Stimulated activated CD4-positive, alpha-beta T cell treated with anti-CD3 and anti-CD28 coated beads, Interleukin-1b, Interleukin-23, amount 100 ng/mL, for 4 hours (primary cell): ENCODE results near the gene VPS26B.

Experiments
- DNase-seq, 2 donors: peaks; one replicate each; pipeline ENCODE4 v3.0.0-alpha.2; 2020; ENCODE audit warnings: low read depth in 2 of 2

The VPS26B gene

GRCh38 chr11:134257101-134257500 lies 32.6 kb downstream of the VPS26B start:
- no peak for DNase-seq

DNA sequence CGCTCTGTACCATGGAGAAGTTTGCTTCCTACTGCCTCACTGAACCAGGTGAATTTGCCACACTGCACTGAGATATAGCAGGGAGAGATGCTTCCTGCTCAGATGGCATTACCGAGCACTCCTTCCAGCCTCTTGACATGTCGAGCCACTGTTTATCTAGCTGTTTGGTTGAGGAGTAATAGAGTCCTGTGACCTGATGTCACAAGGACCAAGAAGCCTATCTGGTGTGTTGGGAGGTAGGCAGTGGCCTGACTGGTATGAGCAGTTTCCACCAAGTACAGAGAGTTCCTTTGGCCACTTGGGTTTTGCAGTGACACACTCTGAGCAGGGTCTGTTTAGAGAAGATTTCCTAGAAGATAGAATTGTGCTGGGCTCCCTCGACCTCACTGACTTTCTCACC lies 34.1 kb downstream of the VPS26B start:
- no peak for DNase-seq

DNA sequence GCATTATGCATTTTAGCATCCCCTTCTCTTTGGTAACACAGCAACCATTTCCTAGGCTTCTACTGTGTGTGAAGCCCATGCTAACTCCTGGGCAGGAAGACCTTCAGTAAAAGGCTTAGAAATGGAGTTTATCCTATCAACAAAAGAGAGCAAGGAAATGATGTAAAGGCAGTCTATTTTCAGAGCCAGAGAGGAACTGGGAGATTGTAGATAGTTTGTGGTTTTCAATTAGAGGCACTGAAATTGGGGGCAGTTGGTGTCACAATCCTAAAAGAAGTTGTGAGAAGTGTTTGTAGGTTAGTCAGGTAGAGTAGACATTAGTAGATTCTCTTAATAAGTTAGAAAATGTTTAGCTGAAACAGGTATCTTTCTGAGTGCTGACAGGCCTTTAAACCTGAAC lies 36.0 kb downstream of the VPS26B start:
- DNase-seq = no peak

GRCh38 chr11:134260983-134261382 lies 36.5 kb downstream of the VPS26B start:
- DNase-seq = no peak

- peak; percentile 14 to 37 for DNase-seq
These were observed 37.4 kb downstream of the VPS26B start for GRCh38 chr11:134261626-134262488.

DNA sequence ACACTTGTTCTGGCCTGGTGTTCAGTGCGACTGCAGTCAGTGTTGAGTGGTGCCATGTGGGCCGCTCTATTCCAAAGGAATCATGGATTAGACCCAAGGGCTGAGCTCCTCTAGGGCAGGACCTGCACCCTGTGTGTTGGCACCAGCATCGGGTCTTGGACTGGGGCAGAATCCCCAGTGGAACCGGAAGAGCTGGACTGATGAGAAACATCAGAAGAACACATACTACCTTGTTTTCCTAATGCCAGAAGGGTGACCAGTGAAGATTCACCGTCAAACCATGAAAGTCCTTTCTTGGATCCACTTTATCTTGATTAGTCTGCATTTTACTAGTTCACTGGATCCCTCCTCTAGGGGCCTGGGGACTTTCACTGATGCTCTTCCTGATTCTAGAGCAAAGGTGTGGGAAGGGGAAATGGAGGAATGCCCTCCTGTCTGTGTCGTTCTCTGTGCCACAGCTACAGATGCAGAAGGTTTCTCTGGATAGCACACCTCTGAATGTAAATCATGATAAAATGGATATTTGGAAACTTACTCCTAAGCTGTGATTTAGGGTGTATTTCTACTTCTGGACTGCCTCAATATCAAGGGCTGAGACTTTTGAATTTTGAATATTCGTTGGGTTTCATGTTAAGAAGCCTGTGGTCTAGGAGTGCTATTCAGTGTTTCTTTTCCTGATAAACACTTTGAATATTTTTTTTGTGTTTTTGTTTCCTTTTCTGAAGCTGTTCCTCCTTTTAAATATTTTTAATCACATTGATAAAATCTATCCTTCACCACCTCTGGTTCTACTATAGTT lies 40.7 kb downstream of the VPS26B start:
- DNase-seq = no peak

- DNase-seq = no peak
These were observed 42.0 kb downstream of the VPS26B start for GRCh38 chr11:134266440-134266839.

- no peak for DNase-seq
These were observed 42.4 kb downstream of the VPS26B start for GRCh38 chr11:134266841-134267251.

GRCh38 chr11:134267461-134267860 lies 43.0 kb downstream of the VPS26B start:
- no peak for DNase-seq

DNA sequence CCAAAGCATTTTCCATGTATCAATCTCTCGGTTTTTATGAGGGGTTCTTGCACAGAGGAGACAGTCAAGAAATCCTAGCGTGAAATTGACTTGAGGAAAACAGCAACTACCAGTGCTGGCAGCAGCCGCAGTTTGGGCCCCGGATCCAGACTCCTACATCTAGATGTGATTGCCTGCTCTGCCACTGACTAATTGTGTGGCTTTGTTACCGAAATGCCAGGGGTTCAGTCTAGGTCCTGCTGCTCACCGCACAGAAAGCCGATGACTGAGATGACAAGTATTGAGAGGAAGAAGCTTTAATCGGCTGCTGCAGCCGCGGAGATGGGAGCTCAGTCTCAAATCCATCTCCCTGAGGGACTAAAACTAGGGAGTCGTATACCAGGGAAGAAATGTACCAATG lies 43.5 kb downstream of the VPS26B start:
- no peak for DNase-seq

DNA sequence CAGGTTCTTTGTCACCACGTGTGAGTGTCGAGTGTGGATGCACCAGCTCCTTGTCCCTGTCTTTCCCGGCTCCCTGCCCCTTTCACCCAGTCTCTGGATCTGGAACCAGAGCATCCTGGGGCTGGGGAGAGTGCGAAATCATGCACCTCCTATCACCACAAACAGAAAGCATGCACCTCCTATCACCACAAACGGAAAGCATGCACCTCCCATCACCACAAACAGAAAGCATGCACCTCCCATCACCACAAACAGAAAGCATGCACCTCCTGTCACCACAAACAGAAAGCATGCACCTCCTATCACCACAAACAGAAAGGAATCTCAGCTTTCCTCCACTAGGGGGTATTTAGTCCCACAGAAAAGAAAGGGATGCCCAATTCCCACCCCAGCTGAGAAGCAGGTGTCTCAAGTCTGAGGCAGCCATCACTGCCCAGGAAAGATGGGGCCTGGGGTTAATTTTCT lies 45.8 kb downstream of the VPS26B start:
- DNase-seq = no peak

GRCh38 chr11:134271978-134272377 lies 47.5 kb downstream of the VPS26B start:
- no peak for DNase-seq

GRCh38 chr11:134272381-134273316 lies 48.2 kb downstream of the VPS26B start:
- DNase-seq = no peak

- DNase-seq = no peak
These were observed 48.8 kb downstream of the VPS26B start for GRCh38 chr11:134273317-134273712.

DNA sequence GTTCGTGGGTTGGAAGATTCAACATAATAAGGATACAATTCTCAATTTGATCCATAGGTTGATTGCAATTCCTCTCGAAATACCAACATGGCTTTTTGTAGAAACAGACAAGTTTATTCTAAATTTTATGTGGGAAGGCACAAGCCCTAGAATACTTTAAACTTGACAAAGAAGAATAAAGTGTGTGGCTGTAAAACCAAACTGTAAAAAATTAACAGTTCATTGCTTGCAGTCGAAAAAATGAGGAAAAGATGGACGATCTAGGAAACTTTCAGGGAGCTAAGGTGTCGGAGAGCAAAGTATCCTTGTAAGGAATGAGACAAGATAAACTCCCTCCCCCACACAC lies 50.7 kb downstream of the VPS26B start:
- no peak for DNase-seq

DNA sequence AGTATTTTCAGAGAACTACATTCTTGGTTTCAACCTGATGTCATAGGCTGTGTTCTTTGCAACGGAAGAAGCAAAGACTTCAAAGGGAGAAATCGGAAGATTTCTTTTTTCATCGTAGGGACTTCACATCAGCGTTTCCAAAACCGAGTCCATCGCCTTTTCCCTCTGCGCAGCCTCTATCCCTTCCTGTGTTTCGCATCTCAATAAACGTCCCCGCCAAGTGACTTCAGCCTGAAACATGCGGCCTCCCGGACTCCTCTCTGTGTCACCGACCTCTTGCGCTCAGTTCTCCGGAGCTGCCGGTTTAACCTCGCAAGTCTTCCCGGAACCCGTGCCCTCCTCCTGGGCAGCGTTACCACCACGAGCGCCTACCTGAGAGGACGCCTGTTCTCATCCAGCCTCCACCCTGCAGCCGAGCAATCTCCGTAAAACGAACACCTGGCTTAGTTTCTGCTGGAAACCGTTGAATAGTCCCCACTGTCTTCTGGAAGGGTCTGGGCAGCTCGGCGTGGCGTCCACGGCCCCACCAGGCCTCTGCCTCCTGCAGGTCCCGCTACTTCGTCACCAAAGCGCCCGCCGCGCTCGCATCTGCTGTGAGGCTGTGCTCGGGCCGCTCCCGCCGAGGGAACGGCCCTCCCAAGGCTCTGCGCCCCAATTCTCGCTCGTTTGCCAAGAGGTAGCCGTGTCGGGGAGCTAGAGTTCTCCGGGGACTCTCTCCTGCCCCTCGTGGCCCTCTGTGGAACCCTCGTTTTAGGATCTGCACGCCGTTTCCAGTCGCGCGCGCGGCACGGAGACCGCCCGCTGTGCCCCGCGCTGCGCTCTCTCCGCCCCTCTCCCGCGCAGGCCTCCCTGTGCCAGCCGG lies 51.3 kb downstream of the VPS26B start, which contains the start of gene GLB1L3:
Gene GLB1L3, plus strand, starts transcription at position 846 of the 862 bp plus-strand sequence. CDS start 362 bp downstream, outside the sequence.
- DNase-seq = peak; percentile 66 to 70

DNA sequence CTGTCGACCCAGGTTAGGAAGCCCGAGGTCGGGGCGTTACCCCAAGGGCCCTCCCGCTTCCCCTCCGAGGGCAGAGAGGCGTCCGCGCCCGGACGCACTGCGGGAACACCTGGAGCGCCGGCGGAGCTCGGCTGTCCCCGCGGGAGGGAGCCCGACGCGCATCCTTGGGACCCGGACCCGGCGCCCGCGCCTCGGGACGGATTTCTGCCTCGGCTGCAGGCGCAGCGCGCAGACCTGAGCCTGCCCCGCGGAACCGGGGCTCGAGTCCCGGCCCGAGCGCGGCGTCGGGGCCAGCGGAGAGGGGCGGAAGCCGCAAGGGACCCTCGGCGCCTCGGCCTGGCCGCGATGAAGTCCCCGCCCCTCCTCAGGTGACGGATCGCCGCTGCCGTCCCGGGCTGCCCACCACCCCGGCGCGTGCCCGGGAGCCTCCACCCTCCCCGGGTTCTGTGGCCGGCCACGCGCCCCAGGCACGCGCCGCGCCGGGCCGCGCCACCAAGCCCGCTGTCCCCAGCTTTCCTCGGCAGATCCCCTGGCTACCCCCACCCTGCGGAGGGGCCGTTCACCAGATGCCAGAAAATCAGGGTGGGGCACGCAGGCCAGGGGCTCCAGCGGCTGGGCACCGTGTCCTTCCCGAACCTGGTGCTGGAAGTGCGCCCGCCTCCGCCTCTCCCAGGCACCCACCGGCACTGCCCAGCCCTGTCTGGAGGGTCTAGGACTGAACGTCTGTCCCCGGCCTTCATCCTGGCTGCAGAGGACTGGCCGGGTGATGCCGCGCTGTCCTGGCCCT lies 52.1 kb downstream of the VPS26B start:
- peak in 1 of 2 donors; percentile 25 for DNase-seq

- no peak for DNase-seq
These were observed 52.9 kb downstream of the VPS26B start for GRCh38 chr11:134277183-134278001.

DNA sequence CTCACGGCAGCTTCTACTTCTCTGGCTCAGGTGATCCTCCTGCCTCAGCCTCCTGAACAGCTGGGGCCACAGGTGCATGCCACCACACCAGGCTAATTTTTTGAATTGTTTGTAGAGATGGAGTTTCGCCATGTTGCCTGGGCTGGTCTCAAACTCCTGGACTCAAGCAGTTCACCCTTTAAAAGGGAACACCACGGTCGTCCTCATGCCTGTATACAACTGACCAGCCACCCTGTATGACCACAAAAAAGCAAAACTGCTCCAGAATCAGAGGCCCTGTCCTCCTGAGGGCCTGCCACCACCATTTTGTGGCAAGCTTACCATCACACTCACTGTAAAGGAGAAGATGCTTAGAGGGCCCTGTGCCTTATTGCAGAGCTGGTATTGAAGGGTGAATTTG lies 53.9 kb downstream of the VPS26B start:
- DNase-seq = no peak
